Measurements from ENCODE around the gene IGSF3. TPM values are rescaled to one million over a fixed set of nuclear protein-coding genes. Genes with fewer than 3 reads are reported as not detected.
"Not testable (repeated sequence)": the region's sequence is repeated elsewhere in the genome, so short reads cannot be mapped to it uniquely, and the experiment has no call there.

Gene IGSF3
- total RNA-seq, 1 donor from 2014 or later, result 46.5 TPM

GRCh38 chr1:116661633-116662032 is 5.9 kb downstream of the IGSF3 start:
- DNase-seq, result no peak

- not testable (repeated sequence) for DNase-seq
Observed at GRCh38 chr1:116658645-116659044, 8.9 kb downstream of the IGSF3 start.

- not testable (repeated sequence) for DNase-seq
Observed at GRCh38 chr1:116657836-116658235, 9.7 kb downstream of the IGSF3 start.

GRCh38 chr1:116654351-116654750 is 13.2 kb downstream of the IGSF3 start:
- no peak for DNase-seq

GRCh38 chr1:116652598-116652997 is 14.9 kb downstream of the IGSF3 start:
- DNase-seq, result not testable (repeated sequence)

- not testable (repeated sequence) for DNase-seq
Observed at GRCh38 chr1:116650781-116651180, 16.8 kb downstream of the IGSF3 start.

- not testable (repeated sequence) for DNase-seq
Observed at GRCh38 chr1:116649041-116649440, 18.5 kb downstream of the IGSF3 start.

GRCh38 chr1:116648325-116648724 is 19.2 kb downstream of the IGSF3 start:
- peak; percentile 45 for DNase-seq

- DNase-seq, result not testable (repeated sequence)
Observed at GRCh38 chr1:116647186-116647585, 20.3 kb downstream of the IGSF3 start.

- DNase-seq, result peak; percentile 77
Observed at GRCh38 chr1:116646673-116647170, 20.8 kb downstream of the IGSF3 start.

GRCh38 chr1:116645802-116646672 is 21.5 kb downstream of the IGSF3 start:
- DNase-seq, result peak; percentile 43

GRCh38 chr1:116644993-116645392 is 22.5 kb downstream of the IGSF3 start:
- DNase-seq, result not testable (repeated sequence)

- DNase-seq, result peak; percentile 70
Observed at GRCh38 chr1:116644096-116644495, 23.4 kb downstream of the IGSF3 start.

GRCh38 chr1:116643281-116643751 is 24.2 kb downstream of the IGSF3 start:
- not testable (repeated sequence) for DNase-seq

- DNase-seq, result peak; percentile 32
Observed at GRCh38 chr1:116642311-116643280, 24.9 kb downstream of the IGSF3 start.

- DNase-seq, result not testable (repeated sequence)
Observed at GRCh38 chr1:116637583-116637982, 29.9 kb downstream of the IGSF3 start.

- not testable (repeated sequence) for DNase-seq
Observed at GRCh38 chr1:116636584-116636983, 30.9 kb downstream of the IGSF3 start.

GRCh38 chr1:116634386-116634785 is 33.1 kb downstream of the IGSF3 start:
- DNase-seq, result not testable (repeated sequence)

GRCh38 chr1:116631996-116632925 is 35.3 kb downstream of the IGSF3 start:
- peak; percentile 30 for DNase-seq

GRCh38 chr1:116631554-116631953 is 36.0 kb downstream of the IGSF3 start:
- not testable (repeated sequence) for DNase-seq

- not testable (repeated sequence) for DNase-seq
Observed at GRCh38 chr1:116630057-116630456, 37.5 kb downstream of the IGSF3 start.
